DND-41 (cell line): ENCODE data around the gene PDE4D.

ENCODE experiments used
- EZH2 ChIP-seq: IDR thresholded peaks from 3 replicates; pipeline ENCODE4 v1.6.1; 2012; ENCODE audit warnings: borderline replicate concordance, low read depth, mild to moderate bottlenecking, moderate library complexity, low read length, inconsistent platforms; ENCODE audit not compliant: severe bottlenecking
- TF ChIP-seq, protein P1 (sequence below): IDR thresholded peaks from 2 replicates; pipeline ENCODE4 v1.5.1; 2012; ENCODE audit warnings: borderline replicate concordance, low read length, moderate library complexity, mild to moderate bottlenecking; ENCODE audit not compliant: poor library complexity, severe bottlenecking; ENCODE audit errors: extremely low read depth

DNA sequence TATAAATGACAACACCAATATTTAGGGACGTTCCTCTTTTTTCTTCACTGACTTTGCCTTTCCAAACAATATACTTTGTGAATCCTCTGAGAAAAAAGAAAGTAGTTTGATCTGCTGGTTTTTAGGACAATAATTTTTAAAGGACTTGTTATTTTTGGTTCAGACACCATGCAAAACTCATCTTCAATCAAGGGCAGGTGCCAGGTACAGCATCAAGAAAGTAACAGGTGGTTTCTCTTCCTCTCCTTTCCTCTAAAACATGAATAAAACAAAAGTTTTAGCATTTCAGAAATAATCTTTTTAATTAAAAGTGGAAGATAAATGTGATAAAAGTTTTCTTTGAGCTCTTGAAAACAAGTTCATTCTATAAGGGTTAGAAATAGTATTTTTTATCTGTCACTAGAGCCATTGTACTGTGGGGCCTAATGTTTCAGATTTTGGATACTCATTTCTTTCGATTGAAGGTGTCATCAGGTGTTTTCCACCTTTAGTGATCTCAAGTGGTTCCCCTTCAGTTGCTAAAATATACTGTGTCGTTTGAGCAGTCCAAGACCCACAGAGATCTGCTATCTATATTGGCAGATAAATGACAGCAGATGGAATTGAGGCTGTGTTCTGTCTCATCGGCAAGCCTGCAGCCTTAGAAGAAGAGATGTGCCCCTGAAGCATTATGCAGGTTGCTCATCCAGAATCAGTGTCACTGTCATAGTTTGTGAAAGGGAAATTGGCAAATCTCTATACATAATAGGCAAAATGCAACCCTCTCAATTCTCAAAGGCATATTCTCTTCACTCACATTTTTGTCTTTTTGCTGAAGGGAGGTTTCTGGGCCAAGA, 499.7 kb downstream of the PDE4D start:
- TF ChIP-seq, protein P1, sequence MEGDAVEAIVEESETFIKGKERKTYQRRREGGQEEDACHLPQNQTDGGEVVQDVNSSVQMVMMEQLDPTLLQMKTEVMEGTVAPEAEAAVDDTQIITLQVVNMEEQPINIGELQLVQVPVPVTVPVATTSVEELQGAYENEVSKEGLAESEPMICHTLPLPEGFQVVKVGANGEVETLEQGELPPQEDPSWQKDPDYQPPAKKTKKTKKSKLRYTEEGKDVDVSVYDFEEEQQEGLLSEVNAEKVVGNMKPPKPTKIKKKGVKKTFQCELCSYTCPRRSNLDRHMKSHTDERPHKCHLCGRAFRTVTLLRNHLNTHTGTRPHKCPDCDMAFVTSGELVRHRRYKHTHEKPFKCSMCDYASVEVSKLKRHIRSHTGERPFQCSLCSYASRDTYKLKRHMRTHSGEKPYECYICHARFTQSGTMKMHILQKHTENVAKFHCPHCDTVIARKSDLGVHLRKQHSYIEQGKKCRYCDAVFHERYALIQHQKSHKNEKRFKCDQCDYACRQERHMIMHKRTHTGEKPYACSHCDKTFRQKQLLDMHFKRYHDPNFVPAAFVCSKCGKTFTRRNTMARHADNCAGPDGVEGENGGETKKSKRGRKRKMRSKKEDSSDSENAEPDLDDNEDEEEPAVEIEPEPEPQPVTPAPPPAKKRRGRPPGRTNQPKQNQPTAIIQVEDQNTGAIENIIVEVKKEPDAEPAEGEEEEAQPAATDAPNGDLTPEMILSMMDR: no peak
- TF ChIP-seq EZH2: no peak
